Adipocyte (in vitro differentiated cells): ENCODE measurements around the gene RPS18.
A peak's percentile ranks its signal among the peaks of the same experiment; 100 is the strongest.
"Not testable (repeated sequence)": the region's sequence is repeated elsewhere in the genome, so short reads cannot be mapped to it uniquely, and the experiment has no call there.

Experiments used
- DNase-seq: peaks from one replicate; pipeline ENCODE4 v3.0.0-alpha.2; 2015; ENCODE audit warnings: low read depth
- H3K27me3 ChIP-seq: replicated peaks from 2 replicates; pipeline ENCODE4 v1.7.0; 2013; ENCODE audit warnings: mild to moderate bottlenecking, low read length, moderate library complexity; ENCODE audit not compliant: control insufficient read depth, insufficient read depth
- H3K36me3 ChIP-seq: 2 replicates; pipeline ENCODE4 v1.7.0; 2013; ENCODE audit warnings: low read length, mild to moderate bottlenecking, moderate library complexity; ENCODE audit not compliant: control insufficient read depth, insufficient read depth, severe bottlenecking
- H3K4me1 ChIP-seq: 2 replicates; pipeline ENCODE4 v1.7.0; 2013; ENCODE audit warnings: mild to moderate bottlenecking, low read length, moderate library complexity; ENCODE audit not compliant: control insufficient read depth, insufficient read depth
- H3K4me3 ChIP-seq: 2 replicates; pipeline ENCODE4 v1.7.0; 2013; ENCODE audit warnings: mild to moderate bottlenecking, low read length, moderate library complexity
- H3K9ac ChIP-seq: 2 replicates; pipeline ENCODE4 v1.7.0; 2013; ENCODE audit warnings: mild to moderate bottlenecking, low read length, moderate library complexity
- H3K9me3 ChIP-seq: 2 replicates; pipeline ENCODE4 v1.7.0; 2013; ENCODE audit warnings: mild to moderate bottlenecking, low read length, moderate library complexity; ENCODE audit not compliant: control insufficient read depth

RPS18 gene

DNA sequence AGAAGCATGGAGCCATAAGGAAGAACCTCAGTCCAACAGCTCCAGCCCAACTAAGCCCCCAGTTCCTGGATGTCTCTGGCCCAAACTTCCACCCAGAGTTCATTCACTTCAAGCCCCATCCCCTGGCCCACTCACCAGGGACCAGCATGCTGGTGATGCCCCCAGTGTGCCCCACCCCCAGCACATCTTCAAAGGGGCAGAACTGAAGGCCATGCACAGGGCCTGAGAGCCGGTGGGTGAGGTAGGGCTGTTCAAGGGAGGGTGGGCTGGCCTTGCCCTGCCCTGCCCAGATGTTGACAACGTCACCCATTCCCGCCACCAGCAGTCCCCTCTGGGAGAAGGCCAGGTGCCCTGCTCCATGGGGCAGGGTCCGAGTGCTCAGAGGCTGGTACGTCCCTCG, 8.7 kb downstream of the RPS18 start:
- Histone ChIP-seq H3K4me1 (peaks cover 14% of the 10 kb centered on the region), H3K9me3 (no peaks in the 10 kb centered on the region), H3K9ac (no peak overlapping the region), H3K36me3 (peaks cover 75% of the 10 kb centered on the region), H3K4me3 (no peak overlapping the region), H3K27me3 (no peaks in the 10 kb centered on the region)
- no peak for DNase-seq

DNA sequence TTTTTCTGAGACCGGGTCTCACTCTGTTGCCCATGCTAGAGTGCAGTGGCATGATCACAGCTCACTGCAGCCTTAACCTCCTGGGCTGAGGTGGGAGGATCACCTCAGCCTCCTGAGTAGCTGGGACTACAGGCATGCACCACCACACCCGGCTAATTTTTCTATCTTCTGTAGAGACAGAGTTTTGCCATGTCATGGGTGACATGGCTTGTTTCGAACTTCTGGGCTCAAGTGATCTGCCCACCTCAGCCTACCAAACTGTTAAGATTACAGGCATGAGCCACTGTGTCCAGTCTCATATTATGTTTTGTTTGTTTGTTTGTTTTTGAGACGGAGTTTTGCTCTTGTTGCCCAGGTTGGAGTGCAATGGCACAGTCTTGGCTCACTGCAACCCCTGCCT, 13.3 kb downstream of the RPS18 start:
- not testable (repeated sequence) for DNase-seq

DNA sequence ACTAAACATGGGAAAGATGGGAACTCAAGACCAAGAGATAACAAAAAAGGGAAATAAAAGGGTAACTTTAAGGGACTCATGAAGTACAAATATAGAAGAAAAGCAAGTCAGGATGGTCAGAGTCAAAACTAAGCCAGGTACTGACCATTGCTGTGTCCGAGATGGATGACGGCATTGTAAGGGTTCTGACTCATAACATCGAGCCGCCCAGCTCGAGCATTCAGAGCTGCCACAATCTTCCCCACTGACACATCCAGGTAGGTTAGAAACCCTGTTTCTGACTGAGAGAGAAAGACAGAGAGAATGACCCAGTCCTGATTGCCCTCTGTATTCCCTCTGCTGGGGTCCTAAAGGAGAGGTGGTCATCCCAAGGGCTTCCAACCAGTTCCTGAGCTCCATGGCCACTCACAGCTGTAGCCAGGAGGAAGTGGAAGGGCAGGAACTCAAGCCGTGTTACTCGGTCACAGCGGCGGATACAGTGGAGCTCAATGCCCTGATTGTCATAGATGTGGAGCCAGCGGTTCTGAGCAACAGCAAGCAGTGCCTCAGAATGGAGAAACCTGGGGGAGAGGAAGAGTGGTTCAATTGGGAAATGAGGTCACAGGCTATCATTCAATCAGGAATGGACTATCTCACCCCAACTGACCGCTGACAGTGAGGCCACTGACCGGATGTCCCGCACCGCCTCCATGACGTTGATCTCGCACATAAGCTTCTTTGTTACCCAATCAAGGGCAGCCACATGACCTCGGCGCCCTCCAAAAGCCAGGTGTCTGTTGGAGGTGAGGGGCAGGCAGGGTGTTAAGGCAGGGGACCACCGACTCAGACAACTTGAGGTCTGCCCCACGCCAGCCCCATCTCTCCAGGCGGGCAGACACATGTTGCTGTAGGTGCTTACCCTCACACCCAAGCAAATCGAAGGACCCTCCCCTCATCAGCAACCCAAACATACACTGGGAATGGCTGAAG, 15.4 kb downstream of the RPS18 start:
- no peak overlapping the region for H3K9ac ChIP-seq
- H3K36me3 ChIP-seq = peaks cover 55% of the 10 kb centered on the region
- DNase-seq = no peak
- H3K27me3 ChIP-seq = no peaks in the 10 kb centered on the region
- peaks cover 15% of the 10 kb centered on the region for H3K4me1 ChIP-seq
- no peaks in the 10 kb centered on the region for H3K9me3 ChIP-seq
- H3K4me3 ChIP-seq = no peak overlapping the region

More for the DNA sequence above, 13.3 kb downstream of the RPS18 start:
- not testable (repeated sequence) for H3K4me3 ChIP-seq, H3K9me3 ChIP-seq, H3K9ac ChIP-seq, H3K27me3 ChIP-seq
- peaks cover 64% of the 10 kb centered on the region for H3K36me3 ChIP-seq
- peaks cover 12% of the 10 kb centered on the region for H3K4me1 ChIP-seq

DNA sequence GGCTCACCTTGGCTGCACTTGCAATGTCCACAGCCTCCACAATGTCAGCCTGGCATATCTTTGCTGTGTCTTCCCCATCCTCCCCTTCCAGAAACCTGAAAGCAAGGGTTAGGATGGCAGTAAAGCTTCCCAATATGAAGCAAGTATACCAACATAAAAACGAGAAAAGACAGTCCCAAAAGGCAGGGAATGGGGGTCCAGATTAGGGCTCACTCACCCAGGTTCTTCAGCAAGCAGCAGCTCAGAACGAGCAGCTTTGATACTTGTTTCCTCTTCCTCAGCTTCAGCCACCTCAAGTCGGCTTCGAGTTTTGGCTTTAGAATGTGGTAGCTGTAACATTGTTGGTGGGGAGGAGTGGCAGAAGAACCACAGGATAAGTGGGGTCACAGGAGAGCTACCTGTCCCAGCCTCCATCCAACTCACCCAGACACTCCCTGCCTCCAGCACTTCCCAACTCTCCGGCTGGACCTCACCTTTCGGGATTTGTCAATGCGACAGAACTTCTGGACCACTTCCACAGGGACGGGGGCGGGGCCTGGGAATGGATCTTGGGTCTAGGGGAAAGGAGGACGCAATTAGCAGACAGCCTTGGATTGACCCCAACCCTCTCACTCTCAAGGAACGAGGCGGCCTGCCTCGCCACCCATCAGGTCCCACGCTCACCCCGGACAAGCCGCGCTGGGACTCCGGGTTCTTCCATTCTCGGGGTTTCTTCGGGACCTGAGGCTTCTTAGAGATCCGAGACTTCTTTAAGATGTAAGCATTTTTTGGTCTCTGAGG, 16.5 kb downstream of the RPS18 start:
- no peaks in the 10 kb centered on the region for H3K27me3 ChIP-seq
- H3K4me1 ChIP-seq = peaks cover 15% of the 10 kb centered on the region
- DNase-seq = no peak
- peak overlapping the region; percentile 92 for H3K9ac ChIP-seq
- peaks cover 49% of the 10 kb centered on the region for H3K36me3 ChIP-seq
- no peaks in the 10 kb centered on the region for H3K9me3 ChIP-seq
- peak overlapping the region; percentile 98 for H3K4me3 ChIP-seq

DNA sequence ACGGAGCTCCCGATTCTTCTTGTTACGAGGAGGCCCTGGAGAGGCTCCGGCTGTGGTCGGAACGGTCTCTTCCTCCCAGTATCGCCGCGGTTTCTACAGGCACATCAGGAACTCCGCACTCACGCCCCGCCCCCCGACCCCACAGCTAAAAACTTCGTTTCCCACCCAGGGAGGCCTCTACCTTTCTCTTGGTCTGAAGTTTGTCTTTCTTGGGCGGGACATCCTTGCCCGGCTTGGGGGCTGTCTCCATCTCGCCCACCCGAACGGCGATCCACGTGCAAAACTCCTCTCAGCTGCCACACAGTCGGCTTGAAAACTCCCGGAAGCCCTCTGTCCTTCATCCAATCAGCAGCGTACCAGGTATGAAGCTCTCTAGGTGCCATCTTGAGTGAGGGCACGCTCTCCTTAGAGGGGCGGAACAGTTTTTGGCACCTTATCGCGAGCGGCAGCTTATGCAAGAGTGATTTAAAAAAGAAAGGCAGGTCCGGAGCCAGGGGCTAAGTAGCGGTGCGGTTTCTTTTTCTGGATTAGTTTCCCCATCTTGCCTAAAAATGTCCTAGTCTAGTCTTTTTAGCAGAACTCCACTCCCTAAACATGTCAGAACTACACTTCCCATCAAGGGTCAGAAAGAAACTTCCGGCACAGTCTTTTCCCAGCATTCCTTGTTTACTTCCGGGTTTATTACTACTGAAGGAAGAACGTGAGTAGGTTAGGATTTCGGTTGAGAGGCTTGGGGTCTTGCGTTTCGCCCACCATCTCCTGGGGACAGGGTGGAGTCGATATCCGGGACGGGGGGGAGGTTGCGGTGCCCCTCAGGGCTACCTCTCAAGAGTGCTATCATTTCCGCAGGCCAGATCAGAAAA, 17.3 kb downstream of the RPS18 start, which contains the start of the genes PFDN6 and WDR46:
TSS of gene PFDN6 (plus strand) at position 681 of the 863 bp plus-strand sequence. CDS start 256 bp downstream, outside the sequence.
TSS of gene WDR46 (minus strand) at position 319 of the 863 bp plus-strand sequence. CDS start at position 250, 69 bp downstream.
- Histone ChIP-seq H3K4me3 (peak within 1 kb of the TSS; percentile 98), H3K27me3 (no peaks in the 10 kb centered on the region), H3K36me3 (peaks cover 46% of the 10 kb centered on the region), H3K9me3 (no peaks in the 10 kb centered on the region), H3K4me1 (peaks cover 15% of the 10 kb centered on the region), H3K9ac (peak within 1 kb of the TSS; percentile 92)
- peak; percentile 96 for DNase-seq

DNA sequence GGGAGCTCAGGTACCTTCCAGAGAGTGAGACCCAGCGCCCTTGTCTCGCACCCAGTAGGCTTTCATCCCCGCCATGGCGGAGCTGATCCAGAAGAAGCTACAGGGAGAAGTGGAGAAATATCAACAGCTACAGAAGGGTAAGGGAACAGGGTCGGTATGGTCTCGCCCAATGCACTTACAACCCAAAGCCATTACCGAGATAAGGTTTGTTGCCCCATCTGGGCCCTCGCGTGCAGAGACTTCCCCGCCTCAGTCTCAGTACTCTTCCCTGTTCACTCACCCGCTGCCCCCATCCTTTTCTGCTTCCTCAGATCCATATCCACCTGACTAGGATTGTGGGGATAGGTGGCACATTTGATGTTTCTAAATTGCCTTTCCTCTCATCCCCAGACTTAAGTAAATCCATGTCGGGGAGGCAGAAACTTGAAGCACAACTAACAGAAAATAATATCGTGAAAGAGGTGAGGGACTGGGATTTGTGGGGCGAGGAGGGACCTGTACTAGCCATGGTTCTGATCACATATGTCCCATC, 18.0 kb downstream of the RPS18 start:
- DNase-seq = peak; percentile 41
- Histone ChIP-seq H3K9ac (peak overlapping the region; percentile 92), H3K27me3 (no peaks in the 10 kb centered on the region), H3K4me3 (peak overlapping the region; percentile 98), H3K4me1 (peaks cover 15% of the 10 kb centered on the region), H3K9me3 (no peaks in the 10 kb centered on the region), H3K36me3 (peaks cover 39% of the 10 kb centered on the region)

DNA sequence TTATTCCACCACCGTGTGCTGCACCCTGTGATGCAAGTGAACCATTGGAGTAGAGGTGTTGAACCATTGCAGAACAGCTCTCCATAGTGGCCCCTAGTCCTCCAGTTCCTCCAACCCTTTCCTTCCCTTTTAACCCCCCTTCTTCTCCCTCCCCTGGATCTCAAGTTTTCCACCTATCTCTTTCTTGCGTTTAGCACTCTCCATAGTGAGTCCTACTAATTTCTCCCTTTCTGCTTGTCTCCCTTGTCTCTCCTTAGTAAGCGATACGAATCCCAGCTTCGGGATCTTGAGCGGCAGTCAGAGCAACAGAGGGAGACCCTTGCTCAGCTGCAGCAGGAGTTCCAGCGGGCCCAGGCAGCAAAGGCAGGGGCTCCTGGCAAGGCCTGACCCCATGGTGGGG, 18.6 kb downstream of the RPS18 start:
- Histone ChIP-seq H3K4me3 (peak overlapping the region; percentile 98), H3K4me1 (peaks cover 15% of the 10 kb centered on the region), H3K9me3 (no peaks in the 10 kb centered on the region), H3K9ac (peak overlapping the region; percentile 92), H3K27me3 (no peaks in the 10 kb centered on the region), H3K36me3 (peaks cover 34% of the 10 kb centered on the region)
- DNase-seq = no peak

DNA sequence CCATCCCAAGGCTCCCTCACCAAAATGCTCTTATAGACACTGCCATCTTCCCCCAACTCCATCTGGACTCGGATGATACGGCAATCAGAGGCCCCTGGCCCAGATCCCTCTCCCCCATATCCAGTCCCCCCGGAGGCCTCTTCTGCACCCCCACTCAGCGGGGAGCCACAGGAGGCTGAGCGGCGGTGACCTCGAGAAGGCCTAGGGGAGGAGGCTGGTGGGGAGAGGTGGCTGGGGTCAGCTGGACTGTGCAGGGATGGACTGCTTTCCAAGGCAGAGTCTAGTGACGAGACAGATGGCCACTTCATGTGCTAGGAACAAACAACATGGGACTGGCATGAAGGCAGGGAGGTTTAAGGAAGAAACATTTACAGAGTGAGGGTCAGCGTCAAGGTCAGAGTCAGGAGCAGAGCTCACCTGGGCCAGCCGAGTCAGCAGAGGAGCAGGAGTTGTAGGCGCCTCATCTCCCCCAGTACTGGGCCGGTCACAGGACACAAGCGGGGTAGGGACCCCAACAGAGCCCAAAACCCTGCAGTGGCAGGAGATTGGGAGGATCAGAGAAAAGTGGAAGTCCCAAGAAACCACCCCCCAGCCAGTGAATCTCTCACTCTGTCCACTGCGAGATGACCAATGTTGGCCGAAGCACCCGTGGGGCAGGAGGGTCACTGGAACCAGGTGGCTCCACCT, 21.3 kb downstream of the RPS18 start:
- H3K9me3 ChIP-seq = no peaks in the 10 kb centered on the region
- H3K4me1 ChIP-seq = peaks cover 20% of the 10 kb centered on the region
- no peak for DNase-seq
- H3K9ac ChIP-seq = no peak overlapping the region
- H3K4me3 ChIP-seq = no peak overlapping the region
- no peaks in the 10 kb centered on the region for H3K27me3 ChIP-seq
- H3K36me3 ChIP-seq = peaks cover 17% of the 10 kb centered on the region

DNA sequence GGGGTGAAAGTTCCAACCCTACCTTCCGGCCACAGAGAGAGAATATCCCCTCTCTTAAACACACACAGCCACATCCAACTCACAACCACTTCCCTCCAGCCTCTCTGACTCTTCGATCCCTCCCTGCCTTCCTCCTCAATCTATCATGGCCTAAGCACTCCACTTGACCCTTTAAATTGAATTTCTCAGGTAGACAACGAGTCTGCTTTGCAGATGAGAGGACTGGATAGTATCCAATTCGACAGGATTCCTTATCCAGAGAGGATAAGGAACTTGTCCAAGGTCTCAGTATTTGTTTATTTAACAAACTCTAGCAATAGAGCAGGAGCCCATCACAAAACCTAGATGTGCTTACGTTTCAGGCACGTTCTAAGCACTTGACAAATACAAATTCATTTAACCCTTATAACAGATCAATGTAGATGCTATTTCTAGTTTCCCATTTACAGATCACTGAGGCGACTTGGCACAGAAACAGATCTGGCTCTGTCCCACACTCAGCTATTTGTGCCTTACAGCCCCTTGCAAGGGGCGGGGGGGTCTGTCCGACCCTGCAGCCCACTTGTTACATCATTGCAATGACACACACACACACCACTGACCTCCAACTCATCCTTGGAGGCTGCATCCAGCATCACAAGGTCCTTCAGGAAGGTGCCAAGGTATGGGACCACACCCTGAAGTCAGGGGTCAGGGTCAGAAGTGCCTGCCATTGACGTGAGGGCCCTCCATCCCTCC, 22.4 kb downstream of the RPS18 start:
- no peak overlapping the region for H3K4me3 ChIP-seq
- H3K9ac ChIP-seq = no peak overlapping the region
- H3K27me3 ChIP-seq = no peaks in the 10 kb centered on the region
- peaks cover 17% of the 10 kb centered on the region for H3K36me3 ChIP-seq
- H3K4me1 ChIP-seq = peaks cover 18% of the 10 kb centered on the region
- H3K9me3 ChIP-seq = no peaks in the 10 kb centered on the region
- no peak for DNase-seq
